ENCODE results near the gene DOCK10. TPM values are rescaled to one million over a fixed set of nuclear protein-coding genes. Genes with fewer than 3 reads are reported as not detected.

The DOCK10 gene
- polyA plus RNA-seq, 1 donor (not counting 4 experiments of a cell fraction or from before 2014, with no cell fraction given): 2.5 TPM

GRCh38 chr2:224987733-224988132 is 54.5 kb downstream of the DOCK10 start:
- Histone ChIP-seq H3K27me3 (ENCODE audit: control insufficient read depth, extremely low read depth, insufficient read depth, low read length) (no peaks in the 10 kb centered on the region), H3K9me1 (ENCODE audit: control insufficient read depth, extremely low read depth, insufficient read depth, low read length) (no peaks in the 10 kb centered on the region), H3K27ac (ENCODE audit: control insufficient read depth, insufficient read depth, low read length) (no peak overlapping the region), H3K9me3 (ENCODE audit: control insufficient read depth, low read depth, low read length) (no peaks in the 10 kb centered on the region), H3K4me1 (ENCODE audit: control insufficient read depth, extremely low read depth, insufficient read depth, low read length) (peaks cover 7% of the 10 kb centered on the region), H3K9ac (ENCODE audit: control insufficient read depth, extremely low read depth, insufficient read depth, low read length) (no peak overlapping the region), H3K36me3 (ENCODE audit: control insufficient read depth in 2 of 2, extremely low read depth in 1 of 2, insufficient read depth in 2 of 2, low read length in 2 of 2) (no peaks in the 10 kb centered on the region), H3K4me3 (ENCODE audit: control insufficient read depth in 2 of 3, extremely low read depth in 1 of 3, insufficient read depth in 2 of 3, low read depth in 1 of 3, low read length in 3 of 3) (no peak overlapping the region), H3K4me2 (ENCODE audit: control insufficient read depth, extremely low read depth, insufficient read depth, low read depth, low read length) (no peak overlapping the region), H3K79me2 (ENCODE audit: control insufficient read depth, insufficient read depth, low read length) (no peaks in the 10 kb centered on the region), H2AFZ (ENCODE audit: control insufficient read depth, low read length) (no peak overlapping the region), H4K20me1 (ENCODE audit: control insufficient read depth, extremely low read depth, insufficient read depth, low read length) (no peaks in the 10 kb centered on the region)
- no peak for TF ChIP-seq EZH2 (IDR thresholded peaks at IDR 0.05; ENCODE audit: low read length)
- no peak for TF ChIP-seq CTCF (optimal IDR thresholded peaks at IDR 0.05 in 1 of 3, IDR thresholded peaks at IDR 0.05 in 1 of 3, conservative IDR thresholded peaks at IDR 0.05 in 1 of 3; ENCODE audit: extremely low read depth in 1 of 3, insufficient read depth in 2 of 3, low read length in 3 of 3)
- dilution Hi-C loops (cut with MboI; ENCODE audit: extremely low pct_ligation_motif_present, low sequenced_read_pairs): no loop called here
- DNase-seq (ENCODE audit: low read depth, low spot score) (no peak), FAIRE-seq (no peak)

- no peaks in the 10 kb centered on the region for H3K79me2 ChIP-seq (ENCODE audit: control insufficient read depth, insufficient read depth, low read length)
- no peaks in the 10 kb centered on the region for H3K9me3 ChIP-seq (ENCODE audit: control insufficient read depth, low read depth, low read length)
- DNase-seq (ENCODE audit: low read depth, low spot score): no peak
- H3K4me3 ChIP-seq (ENCODE audit: control insufficient read depth in 2 of 3, extremely low read depth in 1 of 3, insufficient read depth in 2 of 3, low read depth in 1 of 3, low read length in 3 of 3): no peak overlapping the region
- no peak overlapping the region for H3K9ac ChIP-seq (ENCODE audit: control insufficient read depth, extremely low read depth, insufficient read depth, low read length)
- TF ChIP-seq EZH2 (IDR thresholded peaks at IDR 0.05; ENCODE audit: low read length): no peak
- no peak for TF ChIP-seq CTCF (optimal IDR thresholded peaks at IDR 0.05 in 1 of 3, IDR thresholded peaks at IDR 0.05 in 1 of 3, conservative IDR thresholded peaks at IDR 0.05 in 1 of 3; ENCODE audit: extremely low read depth in 1 of 3, insufficient read depth in 2 of 3, low read length in 3 of 3)
- no peak overlapping the region for H2AFZ ChIP-seq (ENCODE audit: control insufficient read depth, low read length)
- H4K20me1 ChIP-seq (ENCODE audit: control insufficient read depth, extremely low read depth, insufficient read depth, low read length): no peaks in the 10 kb centered on the region
- H3K27me3 ChIP-seq (ENCODE audit: control insufficient read depth, extremely low read depth, insufficient read depth, low read length): no peaks in the 10 kb centered on the region
- no peaks in the 10 kb centered on the region for H3K36me3 ChIP-seq (ENCODE audit: control insufficient read depth in 2 of 2, extremely low read depth in 1 of 2, insufficient read depth in 2 of 2, low read length in 2 of 2)
- no peak overlapping the region for H3K4me2 ChIP-seq (ENCODE audit: control insufficient read depth, extremely low read depth, insufficient read depth, low read depth, low read length)
- dilution Hi-C loops (cut with MboI; ENCODE audit: extremely low pct_ligation_motif_present, low sequenced_read_pairs): no loop called here
- H3K4me1 ChIP-seq (ENCODE audit: control insufficient read depth, extremely low read depth, insufficient read depth, low read length): peaks cover 7% of the 10 kb centered on the region
- FAIRE-seq: no peak
- no peaks in the 10 kb centered on the region for H3K9me1 ChIP-seq (ENCODE audit: control insufficient read depth, extremely low read depth, insufficient read depth, low read length)
- H3K27ac ChIP-seq (ENCODE audit: control insufficient read depth, insufficient read depth, low read length): no peak overlapping the region
These were observed 55.8 kb downstream of the DOCK10 start for GRCh38 chr2:224986477-224986876.
